Vagina (tissue), 2 donors: ENCODE measurements around the gene BUB1.

Source experiments
- CTCF ChIP-seq, 3 experiments: fragments of 450-650 bp in 2 of 3; fragments of 200-600 bp in 1 of 3; sonication (generic) in 1 of 3; IDR thresholded peaks; one replicate each; pipeline ENCODE4 v1.5.1; 2017 to 2019; ENCODE audit warnings: antibody characterized with exemption in 3 of 3, mild to moderate bottlenecking in 2 of 3, moderate library complexity in 2 of 3
- POLR2A ChIP-seq, 2 donors: fragments of 450-650 bp; IDR thresholded peaks; one replicate each; pipeline ENCODE4 v1.6.1; 2017; ENCODE audit warnings: antibody characterized with exemption in 2 of 2, mild to moderate bottlenecking in 2 of 2, moderate library complexity in 2 of 2

- TF ChIP-seq CTCF (IDR thresholded peaks at IDR 0.05): no peak
- TF ChIP-seq POLR2A (IDR thresholded peaks at IDR 0.05): no peak
Measured at GRCh38 chr2:110702514-110703380, 24.9 kb upstream of the BUB1 start.
